Activated CD4-positive, CD25-positive, alpha-beta regulatory T cell (primary cell): ENCODE data around the gene DAPP1.

Experiments used
- DNase-seq, 4 experiments: peaks; one replicate each; lab custom pipeline; 2025; lab: John Stamatoyannopoulos, UW

DAPP1 gene

GRCh38 chr4:99853999-99854398 is 37.4 kb downstream of the DAPP1 start:
- DNase-seq: no peak

- no peak for DNase-seq
Observed at GRCh38 chr4:99855678-99856077, 39.1 kb downstream of the DAPP1 start.

- no peak for DNase-seq
Observed at GRCh38 chr4:99856166-99856565, 39.5 kb downstream of the DAPP1 start.

- no peak for DNase-seq
Observed at GRCh38 chr4:99857307-99857706, 40.7 kb downstream of the DAPP1 start.

GRCh38 chr4:99859618-99860017 is 43.0 kb downstream of the DAPP1 start:
- no peak for DNase-seq

GRCh38 chr4:99860521-99860920 is 43.9 kb downstream of the DAPP1 start:
- no peak for DNase-seq

- DNase-seq: no peak
Observed at GRCh38 chr4:99861120-99861905, 44.7 kb downstream of the DAPP1 start.

GRCh38 chr4:99863804-99864203 is 47.2 kb downstream of the DAPP1 start:
- DNase-seq: no peak

- no peak for DNase-seq
Observed at GRCh38 chr4:99868126-99868596, 51.5 kb downstream of the DAPP1 start.

GRCh38 chr4:99872570-99872969 is 55.9 kb downstream of the DAPP1 start:
- no peak for DNase-seq

- no peak for DNase-seq
Observed at GRCh38 chr4:99875071-99875470, 58.4 kb downstream of the DAPP1 start.

GRCh38 chr4:99876946-99877345 is 60.3 kb downstream of the DAPP1 start:
- no peak for DNase-seq

GRCh38 chr4:99878604-99879003 is 62.0 kb downstream of the DAPP1 start:
- DNase-seq: no peak

GRCh38 chr4:99879458-99879857 is 62.8 kb downstream of the DAPP1 start:
- DNase-seq: no peak

GRCh38 chr4:99885063-99885664 is 68.5 kb downstream of the DAPP1 start:
- DNase-seq: no peak

- DNase-seq: no peak
Observed at GRCh38 chr4:99885687-99886086, 69.1 kb downstream of the DAPP1 start.

- no peak for DNase-seq
Observed at GRCh38 chr4:99886146-99886545, 69.5 kb downstream of the DAPP1 start.

- DNase-seq: no peak
Observed at GRCh38 chr4:99887837-99888236, 71.2 kb downstream of the DAPP1 start.

- no peak for DNase-seq
Observed at GRCh38 chr4:99891351-99891750, 74.7 kb downstream of the DAPP1 start.

- DNase-seq: no peak
Observed at GRCh38 chr4:99893029-99893428, 76.4 kb downstream of the DAPP1 start.

GRCh38 chr4:99893839-99894160 is 77.2 kb downstream of the DAPP1 start:
- no peak for DNase-seq

GRCh38 chr4:99894161-99894997 is 77.8 kb downstream of the DAPP1 start, which contains the start of gene LAMTOR3:
TSS of gene LAMTOR3 (minus strand) at chr4:99894427. CDS start at chr4:99893963, 464 bp downstream.
- peak; percentile 75 to 82 (median 80) for DNase-seq

- DNase-seq: no peak
Observed at GRCh38 chr4:99894998-99895397, 78.4 kb downstream of the DAPP1 start.
